Measurements from ENCODE around the gene ITPKA. TPM values are rescaled to one million over a fixed set of nuclear protein-coding genes. Genes with fewer than 3 reads are reported as not detected.

The ITPKA gene
- polyA plus RNA-seq, 1 donor, result 0.52 TPM

- no peak for DNase-seq
These were observed 17.7 kb downstream of the ITPKA start for GRCh38 chr15:41511331-41511898.

- DNase-seq, result no peak
These were observed 18.3 kb downstream of the ITPKA start for GRCh38 chr15:41511899-41512369.

GRCh38 chr15:41512512-41512939 lies 18.9 kb downstream of the ITPKA start:
- no peak for DNase-seq

GRCh38 chr15:41512940-41513505 lies 19.3 kb downstream of the ITPKA start:
- no peak for DNase-seq

- DNase-seq, result no peak
These were observed 20.0 kb downstream of the ITPKA start, which contains the start of gene LTK for GRCh38 chr15:41513506-41514227. Gene LTK (minus strand): TSS chr15:41513827. CDS start chr15:41513709, 118 bp downstream.

GRCh38 chr15:41517895-41518449 lies 24.3 kb downstream of the ITPKA start:
- DNase-seq, result no peak

GRCh38 chr15:41520636-41521035 lies 27.0 kb downstream of the ITPKA start:
- DNase-seq, result no peak

- DNase-seq, result no peak
These were observed 27.9 kb downstream of the ITPKA start for GRCh38 chr15:41521614-41522013.

- DNase-seq, result no peak
These were observed 29.4 kb downstream of the ITPKA start for GRCh38 chr15:41523097-41523496.

- no peak for DNase-seq
These were observed 36.8 kb downstream of the ITPKA start for GRCh38 chr15:41530363-41530956.

- DNase-seq, result no peak
These were observed 41.9 kb downstream of the ITPKA start for GRCh38 chr15:41535544-41535943.

GRCh38 chr15:41536866-41537265 lies 43.2 kb downstream of the ITPKA start:
- no peak for DNase-seq

GRCh38 chr15:41543521-41543870 lies 49.8 kb downstream of the ITPKA start:
- no peak for DNase-seq

GRCh38 chr15:41544650-41545015 lies 51.0 kb downstream of the ITPKA start:
- DNase-seq, result no peak

GRCh38 chr15:41545218-41545617 lies 51.5 kb downstream of the ITPKA start:
- no peak for DNase-seq

GRCh38 chr15:41546851-41547786 lies 53.4 kb downstream of the ITPKA start:
- DNase-seq, result no peak

- no peak for DNase-seq
These were observed 56.5 kb downstream of the ITPKA start for GRCh38 chr15:41550066-41550775.

All from left kidney (tissue), 2 donors.